Nephron (organoid): ENCODE results near the gene EXPH5.

Source experiments
- H3K27ac Mint-ChIP-seq, 3 experiments: 2 replicates each; pipeline ENCODE4 v1.8.0; 2020; ENCODE audit warnings: mixed read lengths in 3 of 3, mild to moderate bottlenecking in 2 of 3, moderate library complexity in 1 of 3
- H3K27me3 Mint-ChIP-seq: 2 replicates; pipeline ENCODE4 v1.8.0; 2021; ENCODE audit warnings: low read depth, mild to moderate bottlenecking, moderate library complexity, mixed read lengths
- H3K36me3 Mint-ChIP-seq: 2 replicates; pipeline ENCODE4 v1.8.0; 2020; ENCODE audit warnings: low read depth, mixed read lengths
- H3K4me1 Mint-ChIP-seq: 2 replicates; pipeline ENCODE4 v1.8.0; 2020; ENCODE audit warnings: mixed read lengths
- H3K4me3 Mint-ChIP-seq, 3 experiments: 2 replicates each; pipeline ENCODE4 v1.8.0; 2020; ENCODE audit warnings: mild to moderate bottlenecking in 3 of 3, mixed read lengths in 3 of 3, moderate library complexity in 2 of 3
- H3K9me3 Mint-ChIP-seq: 2 replicates; pipeline ENCODE4 v1.8.0; 2020; ENCODE audit warnings: mixed read lengths
- CTCF ChIP-seq, 3 experiments: fragments of 200-600 bp; sonication (generic); IDR thresholded peaks; one replicate each; pipeline ENCODE4 v1.5.0; 2021; ENCODE audit warnings: antibody characterized with exemption in 3 of 3; ENCODE audit not compliant: unreplicated experiment in 3 of 3

EXPH5 gene

GRCh38 chr11:108597736-108598355, 4.3 kb upstream of the EXPH5 start:
- no peaks in the 10 kb centered on the region for H3K9me3 Mint-ChIP-seq
- TF ChIP-seq CTCF (IDR thresholded peaks at IDR 0.05; ENCODE audit: unreplicated experiment in 3 of 3), result no peak
- no peaks in the 10 kb centered on the region for H3K36me3 Mint-ChIP-seq
- peaks cover 10% of the 10 kb centered on the region for H3K27me3 Mint-ChIP-seq
- no peak overlapping the region for H3K27ac Mint-ChIP-seq
- no peak overlapping the region for H3K4me3 Mint-ChIP-seq
- H3K4me1 Mint-ChIP-seq, result peaks cover 27% of the 10 kb centered on the region

GRCh38 chr11:108596701-108597100, 3.1 kb upstream of the EXPH5 start:
- H3K9me3 Mint-ChIP-seq, result no peaks in the 10 kb centered on the region
- H3K27me3 Mint-ChIP-seq, result peaks cover 22% of the 10 kb centered on the region
- H3K4me3 Mint-ChIP-seq, result no peak overlapping the region
- H3K36me3 Mint-ChIP-seq, result no peaks in the 10 kb centered on the region
- TF ChIP-seq CTCF (IDR thresholded peaks at IDR 0.05; ENCODE audit: unreplicated experiment in 3 of 3), result no peak
- H3K4me1 Mint-ChIP-seq, result peaks cover 37% of the 10 kb centered on the region
- no peak overlapping the region for H3K27ac Mint-ChIP-seq

- no peaks in the 10 kb centered on the region for H3K36me3 Mint-ChIP-seq
- peaks cover 39% of the 10 kb centered on the region for H3K4me1 Mint-ChIP-seq
- H3K9me3 Mint-ChIP-seq, result no peaks in the 10 kb centered on the region
- no peak for TF ChIP-seq CTCF (IDR thresholded peaks at IDR 0.05; ENCODE audit: unreplicated experiment in 3 of 3)
- H3K27ac Mint-ChIP-seq, result peak overlapping the region; percentile 74 to 95 (median 89)
- H3K27me3 Mint-ChIP-seq, result peaks cover 31% of the 10 kb centered on the region
- H3K4me3 Mint-ChIP-seq, result peak overlapping the region; percentile 92 to 97 (median 94)
Observed at GRCh38 chr11:108593923-108594434, 411 bp upstream of the EXPH5 start.

GRCh38 chr11:108592591-108593213, 866 bp downstream of the EXPH5 start:
- no peaks in the 10 kb centered on the region for H3K36me3 Mint-ChIP-seq
- H3K27ac Mint-ChIP-seq, result peak overlapping the region; percentile 74 to 90 (median 86)
- H3K27me3 Mint-ChIP-seq, result peaks cover 34% of the 10 kb centered on the region
- no peak for TF ChIP-seq CTCF (IDR thresholded peaks at IDR 0.05; ENCODE audit: unreplicated experiment in 3 of 3)
- H3K9me3 Mint-ChIP-seq, result no peaks in the 10 kb centered on the region
- peaks cover 39% of the 10 kb centered on the region for H3K4me1 Mint-ChIP-seq
- peak overlapping the region; percentile 92 to 97 (median 94) for H3K4me3 Mint-ChIP-seq

GRCh38 chr11:108591893-108592292, 1.7 kb downstream of the EXPH5 start:
- H3K4me1 Mint-ChIP-seq, result peaks cover 39% of the 10 kb centered on the region
- no peaks in the 10 kb centered on the region for H3K36me3 Mint-ChIP-seq

More at GRCh38 chr11:108591893-108592292, 1.7 kb downstream of the EXPH5 start:
- Mint-ChIP-seq H3K4me3 (peak overlapping the region; percentile 92 to 97 (median 94)), H3K9me3 (no peaks in the 10 kb centered on the region), H3K27me3 (peaks cover 34% of the 10 kb centered on the region), H3K27ac (peak overlapping the region in 1 of 3 experiments; percentile 90)
- TF ChIP-seq CTCF (IDR thresholded peaks at IDR 0.05; ENCODE audit: unreplicated experiment in 3 of 3), result no peak
